IPS DF 4.7 (cell line): ENCODE measurements around the gene CMSS1.
"Not testable (repeated sequence)": the region's sequence is repeated elsewhere in the genome, so short reads cannot be mapped to it uniquely, and the experiment has no call there.

Source experiments
- DNase-seq: peaks from one replicate; pipeline ENCODE4 v3.0.0-alpha.2; 2013; ENCODE audit warnings: low spot score; ENCODE audit errors: extremely low read depth

The CMSS1 gene

GRCh38 chr3:100051513-100051912, 233.9 kb downstream of the CMSS1 start:
- DNase-seq, result not testable (repeated sequence)

- no peak for DNase-seq
Measured at GRCh38 chr3:100053951-100054620, 236.4 kb downstream of the CMSS1 start.

- DNase-seq, result no peak
Measured at GRCh38 chr3:100057716-100058575, 240.3 kb downstream of the CMSS1 start.

- no peak for DNase-seq
Measured at GRCh38 chr3:100059472-100059871, 241.8 kb downstream of the CMSS1 start.

- no peak for DNase-seq
Measured at GRCh38 chr3:100060685-100061484, 243.2 kb downstream of the CMSS1 start.

DNA sequence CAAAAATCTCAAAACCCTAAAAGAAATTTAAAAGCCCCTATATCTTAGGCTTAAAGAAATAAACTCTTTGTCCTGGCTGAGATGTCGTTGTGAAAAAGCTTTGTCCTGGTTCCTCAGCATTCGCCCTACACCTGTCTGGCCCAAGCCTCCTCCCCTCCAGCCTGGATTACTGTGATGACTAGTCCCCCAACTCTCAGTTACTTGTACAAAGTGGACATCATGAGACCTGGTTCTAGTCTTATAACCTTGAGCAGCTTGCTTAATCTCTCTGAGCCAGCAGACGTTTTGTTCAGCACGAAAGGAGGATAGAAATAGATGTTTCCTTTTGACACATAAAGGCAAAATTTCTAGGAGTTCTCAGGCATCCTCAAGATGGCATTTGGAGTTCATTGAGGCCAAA, 245.0 kb downstream of the CMSS1 start:
- DNase-seq, result no peak

- no peak for DNase-seq
Measured at GRCh38 chr3:100063929-100064461, 246.3 kb downstream of the CMSS1 start.

DNA sequence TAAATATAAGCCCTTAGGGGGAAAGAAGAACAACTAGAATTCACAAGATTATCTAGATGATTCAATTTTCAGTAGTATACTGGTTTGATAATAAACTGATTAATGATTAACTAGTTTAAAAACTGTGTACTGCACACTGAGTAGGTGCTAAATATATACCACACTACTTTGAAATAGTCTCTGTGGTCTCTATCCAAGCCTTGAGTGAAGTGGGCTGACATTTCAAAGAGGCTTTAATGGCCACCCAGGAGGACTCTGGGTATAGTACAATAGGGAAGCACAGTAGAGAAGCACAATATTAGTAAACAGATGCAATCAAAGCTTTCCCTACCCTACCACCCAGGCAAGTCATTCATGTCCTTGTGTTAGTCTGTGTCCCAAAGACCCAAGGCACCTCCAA, 249.9 kb downstream of the CMSS1 start:
- no peak for DNase-seq

GRCh38 chr3:100068826-100069225, 251.2 kb downstream of the CMSS1 start:
- peak; percentile 44 for DNase-seq

- DNase-seq, result no peak
Measured at GRCh38 chr3:100069472-100069871, 251.8 kb downstream of the CMSS1 start.

DNA sequence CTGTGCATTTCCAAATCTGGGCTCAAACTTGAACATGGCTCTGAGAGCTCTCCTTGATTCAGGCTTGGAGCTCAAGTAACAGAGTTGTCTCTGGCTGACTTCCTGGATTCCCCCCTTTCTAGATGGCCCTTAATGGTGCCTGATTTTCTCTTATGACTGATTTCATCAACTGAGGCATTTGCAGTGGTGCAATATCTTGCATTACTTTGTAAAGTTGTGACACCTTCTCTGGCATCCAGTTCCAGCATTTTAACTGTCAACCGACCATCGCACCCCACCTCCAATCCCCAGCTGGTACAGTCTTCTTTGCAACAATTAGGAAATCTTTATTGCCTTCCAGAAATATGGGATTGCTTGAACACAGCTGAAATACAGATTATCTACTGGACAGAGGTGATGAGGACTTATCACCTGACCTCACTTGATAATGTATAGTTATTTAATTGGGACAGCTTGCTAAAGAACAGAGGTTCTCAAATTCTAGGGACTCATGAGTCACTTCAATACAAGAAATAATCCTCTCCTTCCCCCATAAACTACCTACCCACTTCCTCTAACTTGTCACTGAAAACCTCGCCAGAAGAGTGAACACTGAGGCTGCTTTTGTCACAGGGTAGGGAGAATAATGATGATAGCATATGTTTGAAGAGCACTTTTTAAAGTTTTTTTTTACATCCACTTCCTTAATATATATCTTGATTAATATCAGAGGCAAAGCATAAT, 254.8 kb downstream of the CMSS1 start:
- DNase-seq, result no peak

DNA sequence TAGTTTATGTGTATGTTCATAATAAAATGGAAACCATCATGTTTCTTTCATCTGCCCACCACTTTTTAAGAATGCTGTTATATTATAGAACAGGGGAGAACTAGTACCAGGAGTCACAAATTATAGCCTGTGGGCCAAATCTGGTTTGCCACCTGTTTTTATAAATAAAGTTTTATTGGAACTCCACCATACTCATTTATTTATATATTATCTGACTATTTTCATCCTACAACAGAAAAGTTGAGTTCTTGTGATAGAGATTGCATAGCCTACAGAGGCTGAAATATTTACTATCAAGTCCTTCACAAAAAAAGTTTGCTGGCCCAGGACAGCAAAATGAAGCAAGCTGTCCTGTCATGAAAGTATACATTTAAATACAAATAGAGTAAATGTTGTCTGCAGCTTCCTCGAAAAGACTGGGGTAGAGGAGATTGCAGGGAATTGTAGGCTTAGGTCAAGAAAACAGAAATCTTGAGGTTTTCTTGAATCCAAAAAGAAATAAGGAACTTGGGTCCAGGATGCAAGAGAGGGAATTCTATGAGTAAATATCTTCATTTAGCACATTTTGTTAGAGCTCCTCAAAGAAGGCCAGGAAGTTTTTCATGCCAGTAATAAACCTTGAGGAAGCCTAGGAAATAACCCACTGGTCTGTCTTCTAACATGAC, 255.5 kb downstream of the CMSS1 start:
- DNase-seq, result no peak

DNA sequence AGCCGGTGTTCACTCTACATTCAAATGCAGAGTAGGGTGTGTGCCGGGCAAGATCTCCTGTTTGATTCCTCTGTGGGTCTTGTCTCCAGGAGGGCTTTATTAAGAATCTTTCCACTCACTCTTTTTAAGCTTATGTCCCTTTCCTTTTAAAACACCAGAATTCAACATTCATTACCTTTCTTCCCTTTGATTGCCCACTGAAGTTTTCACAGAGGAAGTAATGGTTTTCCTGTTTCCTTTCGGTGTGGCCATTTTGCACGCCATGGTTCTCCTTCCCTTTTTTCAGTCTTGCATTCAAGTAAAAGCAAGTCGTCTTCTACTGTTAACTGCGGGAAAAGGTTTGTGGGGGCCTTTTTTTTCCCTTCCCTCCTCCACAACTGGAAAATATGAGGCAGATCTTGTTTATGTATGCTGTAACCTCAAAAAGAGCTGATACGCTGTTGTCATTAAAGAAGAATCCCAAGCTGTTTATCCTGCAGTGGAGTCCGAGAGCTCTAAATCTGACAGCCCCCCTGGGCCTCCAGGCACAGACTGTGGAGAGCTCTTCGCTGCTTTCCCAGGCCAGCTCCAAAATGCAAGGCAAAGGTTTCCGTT, 256.1 kb downstream of the CMSS1 start:
- DNase-seq, result no peak

DNA sequence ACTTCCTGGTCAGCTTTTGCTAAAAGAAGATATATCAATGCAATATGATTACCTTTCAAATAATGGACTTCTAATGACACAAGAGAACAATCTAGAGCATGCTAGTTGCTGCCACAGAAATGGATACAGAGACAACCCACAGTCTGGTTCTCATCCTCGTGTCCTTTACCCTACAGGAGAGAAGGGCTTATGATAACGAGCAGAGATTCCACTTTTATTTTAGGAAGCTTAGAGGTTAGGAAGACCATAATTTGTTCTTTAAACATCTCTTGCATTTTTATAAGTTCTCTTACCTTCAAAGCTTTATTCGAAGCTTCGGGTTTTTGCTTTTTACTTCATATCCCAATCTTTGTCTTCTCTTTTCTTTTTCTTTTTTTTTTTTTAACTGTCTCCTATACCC, 257.5 kb downstream of the CMSS1 start:
- no peak for DNase-seq

DNA sequence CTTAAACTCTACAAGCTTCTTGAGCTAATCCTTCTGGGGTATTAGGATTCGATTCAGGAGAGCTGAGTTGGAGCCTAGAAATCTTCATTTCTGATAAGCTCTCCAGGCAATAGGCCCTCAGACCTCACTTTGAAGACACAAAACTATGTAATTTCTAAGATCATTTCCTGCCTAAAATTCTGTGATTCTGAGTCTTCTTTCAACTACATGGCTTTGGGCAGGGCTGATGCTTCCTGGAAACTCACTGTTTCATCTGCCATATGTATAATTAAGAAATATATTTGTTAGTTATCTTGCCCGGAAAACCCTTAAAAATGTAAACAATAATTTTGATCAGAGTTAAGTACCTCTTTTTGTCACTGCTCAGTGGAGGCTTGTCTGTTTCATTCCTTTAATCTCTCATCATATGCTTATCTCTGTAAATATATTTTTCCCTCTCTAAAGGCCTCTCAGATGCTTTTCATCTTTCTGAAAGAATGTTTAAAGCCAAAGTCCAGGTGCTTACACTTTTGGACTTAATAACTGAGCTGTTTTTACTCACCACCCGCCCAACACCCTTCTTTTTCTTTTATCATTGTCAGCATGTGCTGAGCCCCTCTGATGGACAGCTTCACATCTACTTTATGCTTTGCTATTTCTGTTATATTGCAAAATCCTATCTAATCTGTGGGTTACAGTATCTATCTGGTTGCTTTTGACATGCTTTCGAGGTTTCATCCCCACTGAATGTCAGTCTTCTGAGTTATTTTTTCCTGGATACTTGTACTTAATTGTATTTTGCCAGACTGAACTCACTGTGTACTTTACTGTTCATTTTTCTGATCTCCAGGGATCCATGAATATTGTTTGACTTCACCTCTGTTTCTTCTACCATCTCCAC, 258.4 kb downstream of the CMSS1 start:
- DNase-seq, result no peak

DNA sequence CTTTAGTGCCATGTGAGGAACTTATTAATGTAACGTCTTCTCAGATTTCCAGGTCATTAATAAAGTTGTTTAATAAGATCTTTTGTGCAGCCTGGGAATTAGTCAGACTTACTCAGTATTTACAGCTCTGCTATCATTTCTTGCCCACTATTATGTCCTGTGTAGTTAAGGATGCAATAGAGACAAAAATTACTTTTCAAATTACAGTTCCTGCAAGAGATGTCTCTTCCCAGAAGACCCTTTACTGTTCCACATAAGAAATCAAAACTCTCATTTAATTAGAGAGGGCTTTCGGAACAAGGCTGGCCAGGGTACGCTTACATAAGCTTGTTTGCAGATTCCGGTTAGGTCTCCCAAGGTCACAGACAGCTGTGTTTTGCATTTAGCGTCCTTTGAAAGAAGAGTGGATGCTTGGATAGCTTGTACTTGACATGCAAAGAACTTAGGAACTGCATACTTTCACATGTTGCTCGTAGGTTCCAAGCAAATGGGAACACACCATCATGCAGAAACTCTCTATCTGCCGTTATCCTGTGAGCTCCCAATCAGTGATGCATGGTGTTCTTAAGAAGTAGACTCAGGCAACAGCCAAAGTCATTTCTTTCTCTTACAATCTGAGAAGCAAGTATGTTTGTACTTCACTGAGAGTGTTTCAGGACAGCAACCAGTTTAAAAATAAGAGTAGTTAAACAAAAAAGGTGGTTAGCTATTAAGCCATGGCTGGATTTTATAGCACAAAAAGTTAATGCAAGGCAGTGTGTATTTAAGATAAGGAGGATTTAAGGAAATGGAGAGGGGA, 259.3 kb downstream of the CMSS1 start:
- DNase-seq, result no peak

DNA sequence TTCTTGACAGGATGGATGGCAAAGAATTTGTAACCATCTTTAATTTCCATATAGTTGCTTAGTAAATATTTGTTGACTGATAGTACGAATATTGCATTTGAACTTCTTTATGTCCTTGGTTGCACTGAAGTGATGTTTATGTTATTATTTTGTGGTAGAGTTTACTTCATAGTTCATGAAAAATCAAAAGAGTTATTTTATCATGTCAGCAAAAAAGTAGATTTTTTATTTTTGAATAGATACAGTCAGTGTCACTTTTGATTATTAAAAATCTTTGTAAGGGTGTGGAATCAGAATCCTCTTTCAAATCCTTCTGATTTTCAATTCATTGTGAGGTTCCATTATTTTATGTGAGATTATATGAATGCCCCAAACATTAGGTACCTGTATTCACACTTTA, 261.7 kb downstream of the CMSS1 start:
- DNase-seq, result no peak

GRCh38 chr3:100080573-100080972, 262.9 kb downstream of the CMSS1 start:
- DNase-seq, result no peak
